ENCODE data around the gene TFRC.
"Not testable (repeated sequence)": the region's sequence is repeated elsewhere in the genome, so short reads cannot be mapped to it uniquely, and the experiment has no call there.

Gene TFRC

DNA sequence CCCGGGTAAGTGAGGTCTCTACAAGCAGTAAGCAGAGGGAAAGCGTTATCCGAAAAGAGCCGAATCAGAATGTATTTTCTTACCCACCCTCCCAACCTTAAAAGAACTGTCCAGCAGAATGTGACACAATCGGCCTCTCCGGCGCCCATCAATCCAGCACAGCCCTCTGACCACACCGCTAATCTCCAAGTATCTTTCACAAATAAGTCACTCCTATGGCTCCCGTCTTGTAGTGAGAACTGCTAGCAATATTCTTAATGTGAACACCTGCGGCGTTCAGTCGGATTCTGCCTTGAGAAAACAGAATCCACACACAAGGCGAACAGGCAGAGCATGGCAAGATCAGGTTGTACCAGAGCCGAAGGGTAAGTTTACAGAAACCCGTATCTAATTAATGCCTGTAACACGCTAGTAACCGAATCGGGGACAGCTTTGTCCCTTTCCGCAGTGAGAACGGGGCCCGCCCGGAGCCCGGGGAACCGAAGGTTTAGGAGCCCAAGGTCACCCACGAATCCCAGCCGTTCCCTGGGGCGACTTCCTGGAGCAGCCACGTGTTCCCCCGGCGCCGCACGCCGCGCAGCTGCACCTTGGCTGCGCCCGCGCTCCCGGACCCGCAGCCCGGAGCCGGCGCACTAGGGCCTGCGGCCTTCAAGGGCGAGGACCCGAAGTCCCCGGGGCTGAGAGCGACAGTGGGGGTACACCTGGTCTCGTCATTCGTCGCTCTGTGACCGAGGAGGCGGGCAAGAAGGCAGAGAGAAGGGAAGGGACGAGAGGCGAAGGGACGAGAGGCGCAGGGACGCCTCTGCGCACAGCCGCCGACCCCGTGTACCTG lies 672 bp downstream of the TFRC start:
- peak; percentile 86 for DNase-seq

- not testable (repeated sequence) for DNase-seq
Observed at GRCh38 chr3:196080101-196080846, 1.6 kb downstream of the TFRC start.

GRCh38 chr3:196079682-196080081 lies 2.2 kb downstream of the TFRC start:
- no peak for DNase-seq

DNA sequence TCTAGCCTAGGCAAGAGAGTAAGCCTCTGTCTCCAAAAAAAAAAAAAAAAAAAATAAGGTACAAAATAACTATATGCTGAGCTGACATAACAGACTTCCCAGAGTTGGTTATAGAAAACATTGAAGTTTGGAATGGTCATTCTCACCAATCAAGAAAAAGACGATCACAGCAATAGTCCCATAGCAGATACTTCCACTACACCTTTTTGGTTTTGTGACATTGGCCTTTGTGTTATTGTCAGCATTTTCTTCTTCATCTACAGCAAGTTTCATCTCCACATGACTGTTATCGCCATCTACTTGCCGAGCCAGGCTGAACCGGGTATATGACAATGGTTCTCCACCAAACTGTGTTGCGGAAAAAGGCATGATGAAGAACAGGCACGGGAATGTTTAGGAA lies 6.9 kb downstream of the TFRC start:
- no peak for DNase-seq

- peak; percentile 85 for DNase-seq
Observed at GRCh38 chr3:196073255-196073753, 8.6 kb downstream of the TFRC start.

DNA sequence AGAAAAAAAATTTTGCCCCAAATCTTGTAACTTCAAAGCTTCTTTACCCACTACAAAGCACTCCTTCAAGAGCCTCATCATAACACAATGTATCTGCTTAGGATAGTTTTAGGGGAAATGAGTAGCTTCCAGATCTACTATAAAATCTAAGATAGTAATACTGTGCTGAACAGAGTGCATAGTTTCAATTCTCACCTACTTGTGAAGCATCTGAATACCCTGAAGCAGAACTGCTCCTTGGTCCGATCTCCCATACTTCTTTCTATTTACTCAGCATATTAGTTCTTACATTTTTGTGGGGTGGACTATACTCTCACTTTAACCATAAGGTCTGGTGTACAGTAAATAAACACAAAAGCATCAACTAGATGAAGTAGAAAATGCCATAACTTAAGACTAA lies 9.6 kb downstream of the TFRC start:
- no peak for DNase-seq

GRCh38 chr3:196068812-196069211 lies 13.1 kb downstream of the TFRC start:
- not testable (repeated sequence) for DNase-seq

GRCh38 chr3:196067439-196067838 lies 14.5 kb downstream of the TFRC start:
- no peak for DNase-seq

- DNase-seq: no peak
Observed at GRCh38 chr3:196063971-196064370, 17.9 kb downstream of the TFRC start.

GRCh38 chr3:196063456-196063855 lies 18.4 kb downstream of the TFRC start:
- no peak for DNase-seq

DNA sequence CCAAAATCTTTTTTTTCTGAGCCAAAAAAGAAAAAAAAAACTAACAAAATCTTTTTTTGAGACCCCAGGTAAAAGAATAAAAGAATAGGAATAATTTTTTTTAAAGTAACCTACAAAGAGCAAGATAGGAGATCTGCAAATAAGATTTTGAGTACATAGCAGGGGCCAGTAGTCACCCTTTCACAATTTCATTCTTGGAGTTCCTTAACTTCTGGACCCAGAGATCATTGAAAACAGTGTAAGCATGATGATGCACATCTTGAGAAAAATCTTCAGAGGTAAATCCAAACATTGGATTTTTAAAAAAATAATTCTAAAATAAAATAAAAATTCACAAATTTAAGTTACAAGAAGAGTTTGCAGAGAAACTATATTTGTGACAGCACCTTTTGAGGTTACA lies 18.8 kb downstream of the TFRC start:
- DNase-seq: no peak

DNA sequence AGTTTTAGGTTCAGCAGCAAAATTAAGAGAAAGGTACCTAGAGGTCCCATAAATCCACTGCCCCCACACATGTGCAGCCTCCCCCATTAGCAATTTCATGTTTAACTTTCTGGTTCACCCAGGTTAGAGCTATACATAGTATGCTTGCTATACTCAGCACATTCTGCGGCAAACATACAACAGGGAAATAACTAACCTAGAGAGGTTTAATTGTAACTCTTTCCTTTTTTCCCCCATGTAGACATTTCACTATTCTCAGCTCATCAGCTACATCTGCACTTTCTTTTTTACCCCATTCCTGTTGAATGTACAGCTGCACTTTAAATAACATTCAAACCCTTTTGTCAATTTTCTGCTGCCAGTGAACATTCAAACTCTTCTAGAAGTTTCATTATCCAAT lies 21.1 kb downstream of the TFRC start:
- DNase-seq: no peak

GRCh38 chr3:196057760-196058331 lies 24.0 kb downstream of the TFRC start:
- no peak for DNase-seq

DNA sequence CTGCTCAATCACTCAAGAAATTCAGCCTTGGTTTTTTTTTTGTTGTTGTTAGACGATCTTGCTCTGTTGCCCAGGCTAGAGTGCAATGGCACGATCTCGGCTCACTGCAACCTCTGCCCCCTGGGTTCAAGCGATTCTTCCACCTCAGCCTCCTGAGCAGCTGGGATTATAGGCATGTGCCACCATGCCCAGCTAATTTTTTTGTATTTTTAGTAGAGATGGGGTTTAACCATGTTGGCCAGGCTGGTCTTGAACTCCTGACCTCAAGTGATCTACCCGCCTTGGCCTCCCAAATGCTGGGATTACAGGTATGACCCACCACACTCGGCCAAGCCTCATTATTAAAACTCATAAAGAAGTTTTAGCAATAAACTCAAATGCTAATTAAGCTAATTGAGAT lies 25.5 kb downstream of the TFRC start:
- DNase-seq: not testable (repeated sequence)

GRCh38 chr3:196055683-196056270 lies 26.1 kb downstream of the TFRC start:
- DNase-seq: no peak

DNA sequence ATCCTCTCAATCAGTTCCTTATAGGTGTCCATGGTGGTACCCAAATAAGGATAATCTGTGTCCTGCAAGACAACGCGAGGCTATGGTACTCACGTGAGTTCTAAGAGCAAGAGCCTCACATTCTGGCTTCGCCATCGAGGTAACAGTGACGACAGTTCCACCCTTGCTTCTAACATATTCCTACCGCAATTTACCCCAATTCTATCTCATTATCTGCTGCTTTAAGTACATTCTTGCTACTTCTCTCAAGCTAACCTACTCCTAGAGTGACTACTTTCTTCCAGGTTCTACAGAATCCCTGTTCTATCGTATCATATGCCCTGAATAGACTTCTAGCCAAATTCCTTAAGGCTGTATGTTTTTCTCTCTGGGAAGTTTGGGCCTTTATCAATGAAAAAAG lies 26.6 kb downstream of the TFRC start:
- no peak for DNase-seq

DNA sequence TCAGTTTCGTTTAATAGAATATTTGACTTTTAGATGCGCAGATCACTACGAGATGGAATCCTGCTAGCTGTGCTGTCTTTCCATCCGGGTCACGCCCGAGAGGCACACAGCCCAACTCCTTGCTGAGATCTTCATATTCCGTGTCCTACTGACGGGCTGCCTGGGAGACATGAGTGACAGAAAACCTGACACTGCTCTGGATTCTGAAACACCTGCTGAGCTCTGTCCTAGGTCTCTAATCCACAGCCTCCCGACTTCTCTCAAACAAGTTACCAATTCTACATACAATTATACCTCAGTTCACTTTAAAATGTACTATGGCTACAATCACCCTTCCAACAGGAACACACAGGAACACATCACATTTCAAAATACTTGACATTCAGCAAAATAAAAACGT lies 27.2 kb downstream of the TFRC start:
- DNase-seq: no peak

GRCh38 chr3:196053487-196053886 lies 28.4 kb downstream of the TFRC start:
- DNase-seq: no peak

DNA sequence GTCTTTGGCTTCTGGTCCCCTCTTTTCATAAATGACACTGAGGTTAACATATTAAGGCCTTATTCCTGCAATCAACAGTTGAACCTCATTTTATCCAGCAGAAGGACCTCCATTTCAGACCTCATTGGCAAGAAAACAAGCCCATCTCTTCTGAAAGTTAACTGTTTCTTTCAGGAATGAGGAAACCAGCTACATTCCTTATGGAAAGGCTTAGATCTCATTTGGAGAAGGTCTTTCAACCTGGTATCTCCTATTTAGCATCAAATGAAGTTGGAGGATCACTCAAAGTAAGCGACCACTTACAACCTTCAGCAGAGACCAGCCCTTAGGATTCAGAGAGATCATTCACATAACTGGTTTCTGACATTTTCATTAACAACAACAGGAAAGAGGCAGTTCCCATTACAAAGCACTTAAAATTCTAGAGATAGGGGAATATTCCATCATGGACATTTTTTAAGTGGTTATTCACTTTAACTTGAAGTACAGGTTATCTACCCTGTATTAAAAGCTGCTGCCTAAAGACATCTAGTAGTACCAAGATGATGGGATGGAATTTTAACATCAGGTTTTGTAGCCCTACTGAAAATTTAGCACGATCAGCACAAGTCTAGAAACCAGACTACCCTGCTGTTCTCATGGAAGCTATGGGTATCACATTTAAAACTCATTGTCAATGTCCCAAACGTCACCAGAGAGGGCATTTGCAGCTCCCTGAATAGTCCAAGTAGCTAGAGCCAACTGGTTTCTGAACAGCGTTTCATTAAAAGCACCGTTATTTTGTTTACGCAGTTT lies 30.4 kb downstream of the TFRC start:
- no peak for DNase-seq

GRCh38 chr3:196050597-196050996 lies 31.3 kb downstream of the TFRC start:
- no peak for DNase-seq

GRCh38 chr3:196049653-196050052 lies 32.2 kb downstream of the TFRC start:
- DNase-seq: no peak

GRCh38 chr3:196048922-196049598 lies 32.8 kb downstream of the TFRC start:
- DNase-seq: no peak

Data from activated effector memory CD4-positive, alpha-beta T cell treated with anti-CD3 and anti-CD28 coated beads, Interleukin-2, amount 50 U/mL, for 16 hours (primary cell).